ENCODE data around the gene CREB3L2.

CREB3L2 gene

DNA sequence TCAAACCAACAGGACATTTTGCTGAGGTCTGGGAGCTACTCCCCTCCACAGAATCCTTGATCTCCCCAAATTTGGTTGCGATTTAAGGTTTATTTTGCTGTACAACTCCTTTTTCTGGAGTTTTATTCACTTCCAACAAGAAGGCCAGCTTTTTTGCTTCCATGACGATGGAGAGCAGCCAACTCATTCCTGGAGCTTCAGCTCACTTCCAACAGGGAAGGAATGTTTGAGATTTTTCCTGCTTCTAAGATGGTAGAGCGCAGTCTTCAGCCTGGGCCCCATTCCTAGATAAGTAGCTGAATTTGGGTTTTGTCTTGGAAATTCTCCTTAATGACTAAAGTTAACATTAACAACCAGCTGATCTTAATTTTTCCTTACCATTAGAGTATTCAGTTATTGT, 30.9 kb upstream of the CREB3L2 start:
- DNase-seq (ENCODE audit: low read depth): peak; percentile 2
- no peak for TF ChIP-seq CTCF (conservative IDR thresholded peaks at IDR 0.05; ENCODE audit: low read length)
- H3K4me3 ChIP-seq (ENCODE audit: low read length): no peak overlapping the region

DNA sequence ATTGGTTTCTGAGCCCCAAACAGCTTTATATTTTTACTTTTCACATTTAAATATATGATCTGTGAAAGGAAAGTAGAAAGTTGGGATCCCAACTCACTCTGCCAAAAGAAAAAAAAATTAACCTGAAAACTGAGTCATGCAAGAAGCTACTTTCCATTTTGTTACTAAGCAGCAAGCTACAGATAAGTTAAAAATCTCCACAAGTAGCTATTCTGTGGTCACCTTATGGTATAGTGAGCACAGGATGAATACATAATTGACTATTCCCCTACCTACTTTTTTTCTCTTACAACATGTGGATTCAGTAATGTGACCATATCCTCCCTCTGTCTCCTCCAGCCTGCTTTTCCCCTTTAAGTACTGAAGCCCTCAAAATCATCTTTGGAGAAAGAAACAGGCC, 30.3 kb upstream of the CREB3L2 start:
- no peak overlapping the region for H3K4me3 ChIP-seq (ENCODE audit: low read length)
- no peak for TF ChIP-seq CTCF (conservative IDR thresholded peaks at IDR 0.05; ENCODE audit: low read length)
- no peak for DNase-seq (ENCODE audit: low read depth)

GRCh38 chr7:138030679-138031351, 28.9 kb upstream of the CREB3L2 start:
- no peak for TF ChIP-seq CTCF (conservative IDR thresholded peaks at IDR 0.05; ENCODE audit: low read length)
- no peak for DNase-seq (ENCODE audit: low read depth)
- no peak overlapping the region for H3K4me3 ChIP-seq (ENCODE audit: low read length)

GRCh38 chr7:138029941-138030340, 28.1 kb upstream of the CREB3L2 start:
- no peak for TF ChIP-seq CTCF (conservative IDR thresholded peaks at IDR 0.05; ENCODE audit: low read length)
- no peak overlapping the region for H3K4me3 ChIP-seq (ENCODE audit: low read length)
- DNase-seq (ENCODE audit: low read depth): no peak

DNA sequence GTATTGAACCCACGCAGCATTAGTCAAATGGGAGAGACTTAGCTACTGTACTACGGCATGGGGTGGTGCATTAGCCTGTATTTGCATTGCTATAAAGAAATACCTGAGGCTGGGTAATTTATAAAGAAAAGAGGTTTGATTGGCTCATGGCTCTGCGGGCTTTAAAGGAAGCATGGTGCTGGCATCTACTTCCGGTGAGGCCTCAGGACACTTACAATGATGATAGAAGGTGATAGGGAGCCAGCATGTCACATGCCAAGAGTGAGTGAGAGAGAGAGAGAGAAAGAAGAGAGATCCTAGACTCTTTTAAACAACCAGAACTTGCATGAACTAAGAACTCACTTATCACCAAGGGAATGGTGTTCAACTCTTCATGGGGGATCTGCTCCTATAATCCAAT, 27.2 kb upstream of the CREB3L2 start:
- H3K4me3 ChIP-seq (ENCODE audit: low read length): no peak overlapping the region
- no peak for DNase-seq (ENCODE audit: low read depth)
- no peak for TF ChIP-seq CTCF (conservative IDR thresholded peaks at IDR 0.05; ENCODE audit: low read length)

DNA sequence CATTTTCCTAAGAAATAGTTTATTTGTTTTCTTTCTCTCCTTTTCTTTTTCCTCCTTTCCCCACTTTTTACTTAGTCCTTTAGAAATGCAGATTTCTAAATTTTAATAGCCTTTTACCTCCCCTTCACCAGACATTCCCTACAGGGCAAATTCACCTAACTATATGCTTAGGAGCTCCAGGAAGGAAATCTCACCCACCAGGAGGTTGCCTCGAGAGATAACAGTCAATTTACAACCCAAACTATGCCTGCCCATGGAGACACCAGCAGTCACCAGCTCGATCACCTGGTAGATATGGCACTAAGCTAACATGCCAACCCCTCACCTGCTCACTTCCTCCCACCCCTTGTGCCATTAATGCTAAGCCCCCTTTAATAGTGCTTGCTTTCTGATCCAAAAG, 25.2 kb upstream of the CREB3L2 start:
- DNase-seq (ENCODE audit: low read depth): no peak
- no peak for TF ChIP-seq CTCF (conservative IDR thresholded peaks at IDR 0.05; ENCODE audit: low read length)
- no peak overlapping the region for H3K4me3 ChIP-seq (ENCODE audit: low read length)
